VCaP (cell line): ENCODE data around the gene ITIH3.

Experiments used
- H3K27ac ChIP-seq: fragments of 450-650 bp; 2 replicates; pipeline ENCODE4 v1.5.1; 2017
- CTCF ChIP-seq: fragments of 450-650 bp; conservative IDR thresholded peaks from 2 replicates; pipeline ENCODE4 v1.5.1; 2017; ENCODE audit warnings: mild to moderate bottlenecking, moderate library complexity

The ITIH3 gene

GRCh38 chr3:52824037-52824436 is 29.4 kb downstream of the ITIH3 start:
- TF ChIP-seq CTCF, result no peak
- H3K27ac ChIP-seq, result no peak overlapping the region

- no peak overlapping the region for H3K27ac ChIP-seq
- TF ChIP-seq CTCF, result no peak
Measured at GRCh38 chr3:52827441-52827840, 32.8 kb downstream of the ITIH3 start.

DNA sequence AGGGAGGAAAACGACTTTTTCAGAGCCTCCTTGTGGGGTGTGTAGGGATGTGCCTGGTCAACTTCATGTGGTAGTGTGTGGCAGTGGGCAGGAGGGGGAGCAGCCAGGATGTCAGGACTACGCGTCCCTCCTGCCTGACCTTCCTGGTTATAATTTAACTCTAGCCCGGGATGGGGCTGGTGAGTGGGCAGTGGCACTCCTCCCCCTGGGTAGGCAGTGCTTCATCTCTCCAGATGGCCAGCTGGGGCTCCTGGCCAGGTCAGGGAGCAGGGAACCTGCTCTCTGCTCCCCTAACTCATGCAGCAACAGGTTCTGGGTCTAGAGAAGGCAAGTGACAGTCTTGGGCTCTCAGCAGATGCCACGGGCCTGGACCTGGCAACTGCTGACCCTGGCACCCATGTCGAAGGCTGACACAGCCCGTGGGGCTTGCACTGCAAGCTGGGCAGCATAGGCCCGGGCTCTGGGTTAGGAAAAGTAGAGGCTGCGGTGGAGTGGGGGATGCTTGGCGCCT is 33.3 kb downstream of the ITIH3 start:
- TF ChIP-seq CTCF, result no peak
- H3K27ac ChIP-seq, result no peak overlapping the region

DNA sequence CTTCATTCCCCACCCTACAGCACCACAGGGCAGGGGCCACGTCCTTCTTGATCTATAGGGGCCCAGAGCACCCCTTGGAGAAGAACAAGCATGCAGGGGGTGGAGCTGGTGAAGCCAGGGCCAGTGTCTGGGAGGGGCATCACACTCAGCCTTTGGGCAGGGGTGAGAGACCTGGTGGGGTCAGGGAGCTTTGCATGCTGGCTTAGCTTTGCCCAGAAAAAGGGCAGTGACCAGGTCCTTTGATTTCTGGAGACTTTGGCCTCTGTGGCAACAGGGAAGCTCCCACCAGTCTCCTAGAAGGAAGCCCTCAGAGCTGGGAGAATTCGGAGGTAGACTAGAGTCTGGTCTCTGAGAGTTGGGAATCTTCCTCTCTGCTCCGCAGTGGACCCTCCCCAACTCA is 34.9 kb downstream of the ITIH3 start:
- no peak for TF ChIP-seq CTCF

GRCh38 chr3:52829906-52830463 is 35.4 kb downstream of the ITIH3 start:
- TF ChIP-seq CTCF, result no peak
- no peak overlapping the region for H3K27ac ChIP-seq

More for the DNA sequence above, 34.9 kb downstream of the ITIH3 start:
- H3K27ac ChIP-seq, result no peak overlapping the region

- H3K27ac ChIP-seq, result no peak within 1 kb of the TSS
- TF ChIP-seq CTCF, result no peak
Measured at GRCh38 chr3:52830535-52831258, 36.1 kb downstream of the ITIH3 start, which contains the start of gene ITIH4. Gene ITIH4, minus strand, starts transcription at chr3:52830672. Its CDS starts 30 bp downstream, at chr3:52830642.

DNA sequence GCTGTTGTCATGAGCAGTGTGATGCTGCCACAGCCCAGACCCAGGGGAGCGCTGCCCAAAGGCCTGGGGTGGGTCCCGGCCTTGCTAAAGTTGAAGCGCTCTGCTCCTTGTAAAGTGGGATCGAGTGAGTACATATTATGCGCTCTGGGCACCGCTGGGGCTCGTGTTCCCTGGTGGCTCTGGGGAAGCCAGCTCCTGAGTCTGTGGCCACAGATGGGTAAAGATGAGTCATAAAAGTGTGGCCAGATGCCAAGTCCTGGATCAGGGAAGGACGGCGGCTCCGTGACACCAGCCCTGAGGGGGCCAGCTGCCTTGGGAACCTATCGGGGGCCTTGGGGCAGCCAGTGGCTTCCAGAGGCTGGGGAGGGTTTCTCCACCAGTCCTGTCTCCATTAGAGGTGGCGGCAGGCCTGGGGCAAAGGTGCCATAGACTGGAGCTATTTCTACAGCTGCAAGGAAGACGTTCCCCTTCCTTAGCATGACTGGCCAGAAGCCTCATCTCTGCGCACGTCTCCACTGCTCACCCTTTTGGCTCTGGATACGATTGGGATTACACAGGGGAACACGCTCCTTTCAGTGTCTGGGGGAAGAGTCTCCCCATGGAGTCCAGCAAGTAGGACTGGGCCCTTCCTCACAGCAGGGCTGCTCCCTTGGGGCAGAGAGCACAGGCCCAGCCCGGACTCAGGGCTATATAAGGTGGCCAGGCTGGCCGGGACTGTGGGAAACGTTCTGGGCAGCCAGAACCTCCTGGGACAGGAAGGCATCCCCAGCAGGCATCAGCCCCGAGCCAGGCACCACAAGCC is 37.1 kb downstream of the ITIH3 start:
- TF ChIP-seq CTCF, result no peak
- no peak overlapping the region for H3K27ac ChIP-seq
